K562 (cell line): ENCODE measurements around the gene PPIL1. TPM values are rescaled to one million over a fixed set of nuclear protein-coding genes. Genes with fewer than 3 reads are reported as not detected.

Experiments
- ARID2 ChIP-seq: fragments of 450-650 bp; IDR thresholded peaks from 2 replicates; pipeline ENCODE4 v1.6.1; 2017; ENCODE audit warnings: antibody characterized with exemption, mild to moderate bottlenecking
- CUX1 ChIP-seq: fragments of 200-800 bp; sonication (Bioruptor generic); IDR thresholded peaks from 2 replicates; pipeline ENCODE4 v1.6.1; 2016; ENCODE audit warnings: missing genetic modification characterization, missing compliant biosample characterization
- NFIC ChIP-seq: fragments of 450-650 bp; IDR thresholded peaks from 2 replicates; pipeline ENCODE4 v1.6.1; 2017; ENCODE audit warnings: mild to moderate bottlenecking, inconsistent platforms
- NUFIP1 ChIP-seq: fragments of 450-650 bp; IDR thresholded peaks from 2 replicates; pipeline ENCODE4 v1.6.1; 2018; ENCODE audit not compliant: partially characterized antibody
- PTTG1 ChIP-seq: fragments of 450-650 bp; IDR thresholded peaks from 2 replicates; pipeline ENCODE4 v1.6.1; 2016; ENCODE audit warnings: low read depth, mild to moderate bottlenecking, missing genetic modification characterization, missing compliant biosample characterization
- TCF3 ChIP-seq: sonication (generic); formaldehyde crosslinking; IDR thresholded peaks from 2 replicates; pipeline ENCODE4 v1.4.0; 2020; ENCODE audit warnings: mild to moderate bottlenecking, missing genetic modification reagents
- THRAP3 ChIP-seq: fragments of 450-650 bp; IDR thresholded peaks from 2 replicates; pipeline ENCODE4 v1.6.1; 2016; ENCODE audit warnings: mild to moderate bottlenecking, inconsistent platforms, borderline replicate concordance
- ZNF263 ChIP-seq: sonication (generic); formaldehyde crosslinking; IDR thresholded peaks from 2 replicates; pipeline ENCODE4 v1.8.0; 2022; ENCODE audit warnings: mild to moderate bottlenecking, missing genetic modification reagents, borderline replicate concordance
- ZNF76 ChIP-seq: fragments of 250-450 bp; sonication (Bioruptor Pico); IDR thresholded peaks from 2 replicates; pipeline ENCODE4 v1.4.0; 2020; ENCODE audit warnings: mild to moderate bottlenecking, moderate library complexity, borderline replicate concordance
- polyA plus RNA-seq, 8 experiments: library from polyadenylated mRNA; depleted of rRNA in 4 of 8; stranded (reverse) in 5 of 8; unstranded in 3 of 8; fragments of >200 nt; fragmentation: Nextera tagmentation in 2 of 8; fragmentation: Illumina TruSeq in 1 of 8; extraction: Ambion mirVana in 2 of 8; extraction: Trizol in 1 of 8; gene quantifications; 2 replicates each; pipeline versions ENCODE4 v1.2.1 to v1.2.3, GENCODE V29; 2011 to 2014; ENCODE audit warnings: inconsistent platforms in 1 of 8, missing spikeins in 1 of 8
- total RNA-seq, 7 experiments: library from RNA; depleted of rRNA in 6 of 7; stranded (reverse); fragments of >200 nt in 6 of 7; fragmentation: Illumina TruSeq in 2 of 7; extraction: Trizol in 2 of 7; gene quantifications; 2 replicates each; pipeline versions ENCODE4 v1.2.1 to v1.2.3, GENCODE V29; 2011 to 2021; ENCODE audit warnings: low replicate concordance in 1 of 7
- TF ChIP-seq, protein P1 (sequence below), 2 experiments: fragments of 450-650 bp; IDR thresholded peaks; 2 replicates each; pipeline ENCODE4 v1.6.1; 2016
- TF ChIP-seq, protein P2 (sequence below): fragments of 250-450 bp; sonication (Bioruptor Pico); IDR thresholded peaks from 2 replicates; pipeline ENCODE4 v1.5.0; 2021
- TF ChIP-seq, protein P3 (sequence below): IDR thresholded peaks from 2 replicates; pipeline ENCODE4 v1.6.1; 2012; ENCODE audit warnings: low read depth, low read length, improper control_type of control experiment, borderline replicate concordance

The PPIL1 gene
- total and polyA plus RNA-seq, 9 of the 15 experiments (the other 6 are each of a cell fraction or from before 2014, with no cell fraction given) = 65.8 to 205 (median 130) TPM

DNA sequence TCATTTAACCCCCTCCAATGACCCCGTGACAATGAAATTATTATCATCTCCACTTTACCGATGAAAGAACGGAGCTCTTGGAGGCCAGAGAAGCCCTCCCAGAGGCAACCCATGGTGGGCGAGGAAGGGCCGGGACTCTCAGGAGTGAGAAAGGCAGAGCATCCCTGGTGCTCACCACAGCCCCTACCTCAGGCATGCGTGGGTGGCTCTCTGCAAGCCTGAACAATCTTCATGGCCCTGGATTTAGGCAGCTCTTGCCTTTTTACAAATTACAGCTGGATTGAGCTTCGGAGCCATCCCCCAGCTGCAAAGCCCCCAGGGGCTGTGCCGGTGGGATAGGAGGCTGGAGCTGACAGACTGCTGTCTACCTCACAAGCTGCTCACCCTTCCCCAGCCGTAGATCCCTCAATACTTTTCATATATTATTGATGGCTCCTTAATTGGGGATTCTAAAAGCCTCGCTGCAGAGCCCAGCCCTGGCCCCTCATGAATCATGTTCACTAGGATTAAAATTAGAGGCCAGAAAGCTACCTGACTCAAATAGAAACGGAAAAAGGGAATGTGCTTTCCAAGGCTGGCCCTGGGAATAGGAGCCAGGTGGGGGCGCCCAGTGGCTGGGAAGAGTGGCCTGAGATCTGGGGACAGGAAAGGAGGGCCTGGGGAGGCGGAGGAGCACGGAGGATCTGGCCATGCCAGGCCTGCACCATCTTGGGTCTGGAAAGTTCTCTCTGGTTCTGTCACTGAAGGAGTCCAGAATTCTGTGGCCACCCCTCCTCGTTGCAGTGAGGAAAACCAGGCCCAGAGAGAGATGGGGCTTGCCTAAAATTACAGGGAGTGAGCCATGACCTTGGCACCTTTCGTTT lies 64.4 kb downstream of the PPIL1 start (continued):
- no peak for TF ChIP-seq CUX1 (CRISPR knock-in tag)
- TF ChIP-seq NUFIP1 = no peak
- peak; percentile 70; the same call in 1 of the 2 replicates for TF ChIP-seq ARID2
- TF ChIP-seq ZNF263 (CRISPR knock-in tag) = peak; percentile 83; the same call in 1 of the 2 replicates
- TF ChIP-seq NFIC = no peak
- TF ChIP-seq THRAP3 = no peak
- TF ChIP-seq PTTG1 = peak; percentile 30; the same call in 1 of the 2 replicates
- peak; percentile 30; the same call in 1 of the 2 replicates for TF ChIP-seq ZNF76 (CRISPR knock-in tag)
- TF ChIP-seq, protein P1, sequence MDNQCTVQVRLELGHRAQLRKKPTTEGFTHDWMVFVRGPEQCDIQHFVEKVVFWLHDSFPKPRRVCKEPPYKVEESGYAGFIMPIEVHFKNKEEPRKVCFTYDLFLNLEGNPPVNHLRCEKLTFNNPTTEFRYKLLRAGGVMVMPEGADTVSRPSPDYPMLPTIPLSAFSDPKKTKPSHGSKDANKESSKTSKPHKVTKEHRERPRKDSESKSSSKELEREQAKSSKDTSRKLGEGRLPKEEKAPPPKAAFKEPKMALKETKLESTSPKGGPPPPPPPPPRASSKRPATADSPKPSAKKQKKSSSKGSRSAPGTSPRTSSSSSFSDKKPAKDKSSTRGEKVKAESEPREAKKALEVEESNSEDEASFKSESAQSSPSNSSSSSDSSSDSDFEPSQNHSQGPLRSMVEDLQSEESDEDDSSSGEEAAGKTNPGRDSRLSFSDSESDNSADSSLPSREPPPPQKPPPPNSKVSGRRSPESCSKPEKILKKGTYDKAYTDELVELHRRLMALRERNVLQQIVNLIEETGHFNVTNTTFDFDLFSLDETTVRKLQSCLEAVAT (IDR thresholded peaks at IDR 0.05) = no peak
- no peak for TF ChIP-seq TCF3 (CRISPR knock-in tag)
- TF ChIP-seq, protein P2, sequence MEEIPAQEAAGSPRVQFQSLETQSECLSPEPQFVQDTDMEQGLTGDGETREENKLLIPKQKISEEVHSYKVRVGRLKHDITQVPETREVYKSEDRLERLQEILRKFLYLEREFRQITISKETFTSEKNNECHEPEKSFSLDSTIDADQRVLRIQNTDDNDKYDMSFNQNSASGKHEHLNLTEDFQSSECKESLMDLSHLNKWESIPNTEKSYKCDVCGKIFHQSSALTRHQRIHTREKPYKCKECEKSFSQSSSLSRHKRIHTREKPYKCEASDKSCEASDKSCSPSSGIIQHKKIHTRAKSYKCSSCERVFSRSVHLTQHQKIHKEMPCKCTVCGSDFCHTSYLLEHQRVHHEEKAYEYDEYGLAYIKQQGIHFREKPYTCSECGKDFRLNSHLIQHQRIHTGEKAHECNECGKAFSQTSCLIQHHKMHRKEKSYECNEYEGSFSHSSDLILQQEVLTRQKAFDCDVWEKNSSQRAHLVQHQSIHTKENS (CRISPR knock-in tag) = no peak
- TF ChIP-seq, protein P3, sequence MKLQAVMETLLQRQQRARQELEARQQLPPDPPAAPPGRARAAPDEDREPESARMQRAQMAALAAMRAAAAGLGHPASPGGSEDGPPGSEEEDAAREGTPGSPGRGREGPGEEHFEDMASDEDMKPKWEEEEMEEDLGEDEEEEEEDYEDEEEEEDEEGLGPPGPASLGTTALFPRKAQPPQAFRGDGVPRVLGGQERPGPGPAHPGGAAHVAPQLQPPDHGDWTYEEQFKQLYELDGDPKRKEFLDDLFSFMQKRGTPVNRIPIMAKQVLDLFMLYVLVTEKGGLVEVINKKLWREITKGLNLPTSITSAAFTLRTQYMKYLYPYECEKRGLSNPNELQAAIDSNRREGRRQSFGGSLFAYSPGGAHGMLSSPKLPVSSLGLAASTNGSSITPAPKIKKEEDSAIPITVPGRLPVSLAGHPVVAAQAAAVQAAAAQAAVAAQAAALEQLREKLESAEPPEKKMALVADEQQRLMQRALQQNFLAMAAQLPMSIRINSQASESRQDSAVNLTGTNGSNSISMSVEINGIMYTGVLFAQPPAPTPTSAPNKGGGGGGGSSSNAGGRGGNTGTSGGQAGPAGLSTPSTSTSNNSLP = no peak
